Measurements from ENCODE around the gene KIF13A.
"Not testable (repeated sequence)": the region's sequence is repeated elsewhere in the genome, so short reads cannot be mapped to it uniquely, and the experiment has no call there.

DNA sequence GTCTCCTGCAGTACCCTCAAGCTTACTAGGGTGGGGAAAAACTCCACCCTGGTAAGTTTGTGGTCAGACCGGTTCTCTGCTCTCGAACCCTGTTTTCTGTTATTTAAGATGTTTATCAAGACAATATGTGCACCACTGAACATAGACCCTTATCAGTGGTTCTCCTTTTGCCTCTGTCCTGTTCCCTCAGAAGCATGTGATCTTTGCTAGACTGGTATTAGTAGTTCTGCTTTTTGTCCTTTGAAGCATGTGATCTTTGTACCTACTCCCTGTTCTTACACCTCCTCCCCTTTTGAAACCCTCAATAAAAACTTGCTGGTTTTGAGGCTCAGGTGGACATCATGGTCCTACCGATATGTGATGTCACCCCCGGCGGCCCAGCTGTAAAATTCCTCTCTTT lies 180.0 kb downstream of the KIF13A start:
- TF ChIP-seq, protein P1, sequence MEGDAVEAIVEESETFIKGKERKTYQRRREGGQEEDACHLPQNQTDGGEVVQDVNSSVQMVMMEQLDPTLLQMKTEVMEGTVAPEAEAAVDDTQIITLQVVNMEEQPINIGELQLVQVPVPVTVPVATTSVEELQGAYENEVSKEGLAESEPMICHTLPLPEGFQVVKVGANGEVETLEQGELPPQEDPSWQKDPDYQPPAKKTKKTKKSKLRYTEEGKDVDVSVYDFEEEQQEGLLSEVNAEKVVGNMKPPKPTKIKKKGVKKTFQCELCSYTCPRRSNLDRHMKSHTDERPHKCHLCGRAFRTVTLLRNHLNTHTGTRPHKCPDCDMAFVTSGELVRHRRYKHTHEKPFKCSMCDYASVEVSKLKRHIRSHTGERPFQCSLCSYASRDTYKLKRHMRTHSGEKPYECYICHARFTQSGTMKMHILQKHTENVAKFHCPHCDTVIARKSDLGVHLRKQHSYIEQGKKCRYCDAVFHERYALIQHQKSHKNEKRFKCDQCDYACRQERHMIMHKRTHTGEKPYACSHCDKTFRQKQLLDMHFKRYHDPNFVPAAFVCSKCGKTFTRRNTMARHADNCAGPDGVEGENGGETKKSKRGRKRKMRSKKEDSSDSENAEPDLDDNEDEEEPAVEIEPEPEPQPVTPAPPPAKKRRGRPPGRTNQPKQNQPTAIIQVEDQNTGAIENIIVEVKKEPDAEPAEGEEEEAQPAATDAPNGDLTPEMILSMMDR (IDR thresholded peaks at IDR 0.05), result not testable (repeated sequence)
- not testable (repeated sequence) for TF ChIP-seq POLR2A (IDR thresholded peaks at IDR 0.05)
